Measurements from ENCODE around the gene BCORL1. TPM values are rescaled to one million over a fixed set of nuclear protein-coding genes. Genes with fewer than 3 reads are reported as not detected.

BCORL1 gene
- total and polyA plus RNA-seq, 2 donors (not counting 1 experiment from before 2014, with no cell fraction given): 1.1 to 2.8 TPM

GRCh38 chrX:129992181-129992580 is 9.7 kb downstream of the BCORL1 start:
- Histone ChIP-seq H4K20me1 (ENCODE audit: control insufficient read depth, extremely low read depth, insufficient read depth, low read length) (no peaks in the 10 kb centered on the region), H3K27ac (ENCODE audit: insufficient read depth, low read length) (no peak overlapping the region), H3K9ac (ENCODE audit: insufficient read depth, low read length) (no peak overlapping the region), H2AFZ (ENCODE audit: low read length) (no peak overlapping the region), H3K4me2 (ENCODE audit: extremely low read depth, insufficient read depth, low read length) (no peak overlapping the region), H3K79me2 (ENCODE audit: control insufficient read depth, insufficient read depth, low read length) (no peaks in the 10 kb centered on the region), H3K9me3 (ENCODE audit: control insufficient read depth, insufficient read depth, low read depth, low read length) (no peaks in the 10 kb centered on the region), H3K4me1 (ENCODE audit: control insufficient read depth, extremely low read depth, insufficient read depth, low read length) (no peaks in the 10 kb centered on the region), H3K4me3 (replicated peaks in 1 of 4; ENCODE audit: control extremely low read depth in 1 of 4, insufficient read depth in 1 of 4, low read depth in 3 of 4, low read length in 4 of 4) (no peak overlapping the region), H3K36me3 (ENCODE audit: control insufficient read depth, insufficient read depth, low read length) (no peaks in the 10 kb centered on the region), H3K27me3 (ENCODE audit: control insufficient read depth, insufficient read depth, low read length) (no peaks in the 10 kb centered on the region)
- TF ChIP-seq EZH2 (IDR thresholded peaks at IDR 0.05; ENCODE audit: low read length, missing control alignments): no peak
- no peak for TF ChIP-seq CTCF (conservative IDR thresholded peaks at IDR 0.05 in 1 of 2, IDR thresholded peaks at IDR 0.05 in 1 of 2; ENCODE audit: low read depth in 1 of 2, low read length in 2 of 2)
- no peak for DNase-seq (ENCODE audit: low read depth in 2 of 2)

- no peaks in the 10 kb centered on the region for H3K79me2 ChIP-seq (ENCODE audit: control insufficient read depth, insufficient read depth, low read length)
- no peak overlapping the region for H3K4me3 ChIP-seq (replicated peaks in 1 of 4; ENCODE audit: control extremely low read depth in 1 of 4, insufficient read depth in 1 of 4, low read depth in 3 of 4, low read length in 4 of 4)
- no peaks in the 10 kb centered on the region for H3K36me3 ChIP-seq (ENCODE audit: control insufficient read depth, insufficient read depth, low read length)
- peak; percentile 54 to 65 for DNase-seq (ENCODE audit: low read depth in 2 of 2)
- H4K20me1 ChIP-seq (ENCODE audit: control insufficient read depth, extremely low read depth, insufficient read depth, low read length): no peaks in the 10 kb centered on the region
- H3K27ac ChIP-seq (ENCODE audit: insufficient read depth, low read length): no peak overlapping the region
- no peaks in the 10 kb centered on the region for H3K9me3 ChIP-seq (ENCODE audit: control insufficient read depth, insufficient read depth, low read depth, low read length)
- H3K9ac ChIP-seq (ENCODE audit: insufficient read depth, low read length): no peak overlapping the region
- H3K4me2 ChIP-seq (ENCODE audit: extremely low read depth, insufficient read depth, low read length): peak overlapping the region; percentile 13
- H3K27me3 ChIP-seq (ENCODE audit: control insufficient read depth, insufficient read depth, low read length): no peaks in the 10 kb centered on the region
- no peaks in the 10 kb centered on the region for H3K4me1 ChIP-seq (ENCODE audit: control insufficient read depth, extremely low read depth, insufficient read depth, low read length)
- TF ChIP-seq EZH2 (IDR thresholded peaks at IDR 0.05; ENCODE audit: low read length, missing control alignments) (no peak), CTCF (conservative IDR thresholded peaks at IDR 0.05 in 1 of 2, IDR thresholded peaks at IDR 0.05 in 1 of 2; ENCODE audit: low read depth in 1 of 2, low read length in 2 of 2) (no peak)
- H2AFZ ChIP-seq (ENCODE audit: low read length): peak overlapping the region; percentile 60
Measured at GRCh38 chrX:129996120-129996519, 13.7 kb downstream of the BCORL1 start.

- H3K27ac ChIP-seq (ENCODE audit: insufficient read depth, low read length): no peak overlapping the region
- no peak overlapping the region for H2AFZ ChIP-seq (ENCODE audit: low read length)
- H3K36me3 ChIP-seq (ENCODE audit: control insufficient read depth, insufficient read depth, low read length): no peaks in the 10 kb centered on the region
- no peaks in the 10 kb centered on the region for H4K20me1 ChIP-seq (ENCODE audit: control insufficient read depth, extremely low read depth, insufficient read depth, low read length)
- H3K27me3 ChIP-seq (ENCODE audit: control insufficient read depth, insufficient read depth, low read length): no peaks in the 10 kb centered on the region
- TF ChIP-seq CTCF (conservative IDR thresholded peaks at IDR 0.05 in 1 of 2, IDR thresholded peaks at IDR 0.05 in 1 of 2; ENCODE audit: low read depth in 1 of 2, low read length in 2 of 2): no peak
- no peak for TF ChIP-seq EZH2 (IDR thresholded peaks at IDR 0.05; ENCODE audit: low read length, missing control alignments)
- no peaks in the 10 kb centered on the region for H3K4me1 ChIP-seq (ENCODE audit: control insufficient read depth, extremely low read depth, insufficient read depth, low read length)
- no peaks in the 10 kb centered on the region for H3K9me3 ChIP-seq (ENCODE audit: control insufficient read depth, insufficient read depth, low read depth, low read length)
- H3K4me2 ChIP-seq (ENCODE audit: extremely low read depth, insufficient read depth, low read length): no peak overlapping the region
- no peaks in the 10 kb centered on the region for H3K79me2 ChIP-seq (ENCODE audit: control insufficient read depth, insufficient read depth, low read length)
- H3K4me3 ChIP-seq (replicated peaks in 1 of 4; ENCODE audit: control extremely low read depth in 1 of 4, insufficient read depth in 1 of 4, low read depth in 3 of 4, low read length in 4 of 4): no peak overlapping the region
- no peak overlapping the region for H3K9ac ChIP-seq (ENCODE audit: insufficient read depth, low read length)
- DNase-seq (ENCODE audit: low read depth in 2 of 2): no peak
Measured at GRCh38 chrX:129997086-129997485, 14.7 kb downstream of the BCORL1 start.

All from fibroblast of lung (primary cell).